Esophagus (tissue), 2 donors: ENCODE measurements around the gene SEPHS1. TPM values are rescaled to one million over a fixed set of nuclear protein-coding genes. Genes with fewer than 3 reads are reported as not detected.

Source experiments
- H3K27ac ChIP-seq, 2 donors: one replicate each; pipeline ENCODE4 v1.5.1; 2013; ENCODE audit warnings: low read depth in 2 of 2, mild to moderate bottlenecking in 2 of 2, inconsistent platforms in 1 of 2, low read length in 1 of 2, moderate library complexity in 1 of 2
- H3K27me3 ChIP-seq, 2 donors: one replicate each; pipeline ENCODE4 v1.6.1; 2013; ENCODE audit warnings: low read length in 2 of 2, control low read depth in 1 of 2, mild to moderate bottlenecking in 1 of 2; ENCODE audit not compliant: insufficient read depth in 2 of 2, control insufficient read depth in 1 of 2
- H3K36me3 ChIP-seq, 2 donors: one replicate each; pipeline ENCODE4 v1.6.1; 2013; ENCODE audit warnings: low read length in 1 of 2; ENCODE audit not compliant: control insufficient read depth in 2 of 2, insufficient read depth in 2 of 2
- H3K4me1 ChIP-seq, 2 donors: one replicate each; pipeline ENCODE4 v1.6.1; 2013; ENCODE audit warnings: low read length in 1 of 2; ENCODE audit not compliant: control insufficient read depth in 2 of 2, insufficient read depth in 2 of 2
- H3K4me3 ChIP-seq, 2 donors: one replicate each; pipeline ENCODE4 v1.5.1; 2013; ENCODE audit warnings: low read length in 2 of 2, mild to moderate bottlenecking in 2 of 2, low read depth in 1 of 2, moderate library complexity in 1 of 2
- H3K9me3 ChIP-seq, 2 donors: one replicate each; pipeline ENCODE4 v1.6.1; 2013; ENCODE audit warnings: mild to moderate bottlenecking in 2 of 2, low read depth in 1 of 2, low read length in 1 of 2, moderate library complexity in 1 of 2; ENCODE audit not compliant: control insufficient read depth in 2 of 2, insufficient read depth in 1 of 2
- WGBS, 2 donors: extraction: QIAGEN DNeasy Blood & Tissue Kit; methylation state at CpG; one replicate each; pipeline ENCODE4 v1.1.7; 2013; 5-methylcytosine and 5-hydroxymethylcytosine counted together
- polyA plus RNA-seq, 2 donors: library from polyadenylated mRNA; stranded (reverse); fragments of 200-250 nt; gene quantifications; one replicate each; pipeline ENCODE4 v1.2.3, GENCODE V29; 2013
- donor health status: healthy with polysubstance abuse.
- donor health status: Bipolar disorder and iron deficiency.

SEPHS1 gene
- polyA plus RNA-seq, 2 donors: 15.8 to 25.8 TPM

- Histone ChIP-seq H3K36me3 (peaks cover 4 to 7% of the 10 kb centered on the region in 2 donors), H3K27me3 (no peaks in the 10 kb centered on the region)
- WGBS, 2 donors: 62 to 71% methylated on average over 6 of the region's 6 CpGs
Measured at GRCh38 chr10:13317474-13317873, 30.6 kb downstream of the SEPHS1 start.

GRCh38 chr10:13316635-13317311, 31.3 kb downstream of the SEPHS1 start:
- Histone ChIP-seq H3K4me1 (no peaks in the 10 kb centered on the region), H3K4me3 (no peak overlapping the region), H3K9me3 (no peaks in the 10 kb centered on the region), H3K27ac (no peak overlapping the region), H3K36me3 (peaks cover 0 to 6% of the 10 kb centered on the region in 2 donors), H3K27me3 (no peaks in the 10 kb centered on the region)
- WGBS, 2 donors: 79 to 83% methylated on average over 7 of the region's 7 CpGs

More at GRCh38 chr10:13317474-13317873, 30.6 kb downstream of the SEPHS1 start:
- no peaks in the 10 kb centered on the region for H3K4me1 ChIP-seq
- H3K4me3 ChIP-seq: no peak overlapping the region
- no peaks in the 10 kb centered on the region for H3K9me3 ChIP-seq
- H3K27ac ChIP-seq: no peak overlapping the region

- Histone ChIP-seq H3K27ac (no peak overlapping the region), H3K4me1 (no peaks in the 10 kb centered on the region), H3K4me3 (no peak overlapping the region), H3K36me3 (peaks cover 0 to 4% of the 10 kb centered on the region in 2 donors), H3K27me3 (no peaks in the 10 kb centered on the region), H3K9me3 (no peaks in the 10 kb centered on the region)
Measured at GRCh38 chr10:13315361-13315760, 32.7 kb downstream of the SEPHS1 start.

- Histone ChIP-seq H3K36me3 (no peaks in the 10 kb centered on the region), H3K27ac (no peak overlapping the region), H3K4me1 (no peaks in the 10 kb centered on the region), H3K27me3 (no peaks in the 10 kb centered on the region), H3K9me3 (no peaks in the 10 kb centered on the region), H3K4me3 (no peak overlapping the region)
- whole genome bisulfite sequencing, 2 donors: 71 to 79% methylated on average over 5 of the region's 5 CpGs
Measured at GRCh38 chr10:13311177-13311575, 36.9 kb downstream of the SEPHS1 start.

- no peak overlapping the region for H3K4me3 ChIP-seq
- H3K27ac ChIP-seq: no peak overlapping the region
- H3K36me3 ChIP-seq: no peaks in the 10 kb centered on the region
- no peaks in the 10 kb centered on the region for H3K27me3 ChIP-seq
- WGBS, 2 donors: 88 to 89% methylated on average over 7 of the region's 7 CpGs
- H3K9me3 ChIP-seq: no peaks in the 10 kb centered on the region
- H3K4me1 ChIP-seq: no peaks in the 10 kb centered on the region
Measured at GRCh38 chr10:13310518-13311176, 37.4 kb downstream of the SEPHS1 start.

- 83 to 94% methylated on average over 2 of the region's 2 CpGs for WGBS, 2 donors
- no peaks in the 10 kb centered on the region for H3K9me3 ChIP-seq
- H3K27me3 ChIP-seq: no peaks in the 10 kb centered on the region
- no peak overlapping the region for H3K4me3 ChIP-seq
- H3K36me3 ChIP-seq: no peaks in the 10 kb centered on the region
- H3K4me1 ChIP-seq: no peaks in the 10 kb centered on the region
- H3K27ac ChIP-seq: no peak overlapping the region
Measured at GRCh38 chr10:13309792-13310191, 38.3 kb downstream of the SEPHS1 start.

- Histone ChIP-seq H3K36me3 (no peaks in the 10 kb centered on the region), H3K27ac (no peak overlapping the region), H3K27me3 (no peaks in the 10 kb centered on the region), H3K4me1 (no peaks in the 10 kb centered on the region), H3K9me3 (no peaks in the 10 kb centered on the region), H3K4me3 (no peak overlapping the region)
- 36 to 57% methylated on average over 6 of the region's 6 CpGs for WGBS, 2 donors
Measured at GRCh38 chr10:13308096-13308495, 40.0 kb downstream of the SEPHS1 start.

- Histone ChIP-seq H3K36me3 (no peaks in the 10 kb centered on the region), H3K4me3 (no peak overlapping the region), H3K4me1 (no peaks in the 10 kb centered on the region), H3K9me3 (no peaks in the 10 kb centered on the region), H3K27me3 (no peaks in the 10 kb centered on the region), H3K27ac (no peak overlapping the region)
- 85 to 93% methylated on average over 6 of the region's 6 CpGs for WGBS, 2 donors
Measured at GRCh38 chr10:13306103-13306502, 42.0 kb downstream of the SEPHS1 start.

GRCh38 chr10:13302821-13303555, 45.1 kb downstream of the SEPHS1 start:
- H3K4me1 ChIP-seq: peaks cover 0 to 6% of the 10 kb centered on the region in 2 donors
- 81 to 83% methylated on average over 23 of the region's 23 CpGs for whole genome bisulfite sequencing, 2 donors
- H3K9me3 ChIP-seq: no peaks in the 10 kb centered on the region
- no peak overlapping the region for H3K27ac ChIP-seq
- H3K36me3 ChIP-seq: no peaks in the 10 kb centered on the region
- H3K4me3 ChIP-seq: no peak overlapping the region
- no peaks in the 10 kb centered on the region for H3K27me3 ChIP-seq
